A673 (cell line): Measurements from ENCODE around the gene SDCCAG8.

ENCODE experiments used
- CTCF ChIP-seq: fragments of 300-800, 200-600 bp; sonication (generic); conservative IDR thresholded peaks from 2 replicates; pipeline ENCODE4 v1.5.1; 2017; ENCODE audit warnings: low read depth, mild to moderate bottlenecking, antibody characterized with exemption, low read length, moderate library complexity, mixed read lengths
- EZH2 ChIP-seq: fragments of 200-600 bp; sonication (generic); IDR thresholded peaks from 2 replicates; pipeline ENCODE4 v1.6.1; 2017; ENCODE audit warnings: borderline replicate concordance, low read depth, mild to moderate bottlenecking, mixed read lengths, antibody characterized with exemption, low read length; ENCODE audit not compliant: poor library complexity, severe bottlenecking

GRCh38 chr1:243414152-243414494 is 158.3 kb downstream of the SDCCAG8 start:
- TF ChIP-seq CTCF (no peak), EZH2 (no peak)
